ENCODE results near the gene ERF.
A peak's percentile ranks its signal among the peaks of the same experiment; 100 is the strongest.

The ERF gene

DNA sequence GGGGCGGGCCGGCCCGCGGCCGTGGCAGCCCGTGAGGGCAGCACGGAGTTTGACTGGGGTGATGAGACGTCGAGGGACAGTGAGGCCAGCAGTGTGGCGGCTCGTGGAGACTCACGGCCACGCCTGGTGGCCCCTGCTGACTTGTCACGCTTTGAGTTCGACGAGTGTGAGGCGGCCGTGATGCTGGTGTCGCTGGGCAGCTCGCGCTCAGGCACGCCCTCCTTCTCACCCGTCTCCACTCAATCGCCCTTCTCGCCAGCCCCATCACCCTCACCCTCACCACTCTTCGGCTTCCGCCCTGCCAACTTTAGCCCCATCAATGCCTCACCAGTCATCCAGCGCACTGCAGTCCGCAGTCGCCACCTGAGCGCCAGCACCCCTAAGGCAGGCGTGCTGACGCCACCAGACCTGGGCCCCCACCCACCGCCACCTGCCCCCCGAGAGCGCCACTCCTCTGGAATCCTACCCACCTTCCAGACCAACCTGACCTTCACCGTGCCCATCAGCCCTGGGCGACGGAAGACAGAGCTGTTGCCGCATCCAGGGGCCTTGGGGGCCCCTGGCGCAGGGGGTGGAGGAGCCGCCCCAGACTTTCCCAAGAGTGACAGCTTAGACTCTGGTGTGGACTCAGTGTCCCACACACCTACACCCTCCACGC is 18.6 kb upstream of the ERF start:
- peaks cover 56% of the 10 kb centered on the region for H3K36me3 ChIP-seq (ENCODE audit: control insufficient read depth, insufficient read depth, low read length)
- 96 to 97% methylated on average over 40 to 41 of the region's 43 CpGs for WGBS, 2 experiments (ENCODE audit: insufficient coverage in 2 of 2)
- H3K4me1 ChIP-seq (ENCODE audit: control insufficient read depth, insufficient read depth, low read length, poor library complexity, severe bottlenecking): peaks cover 37% of the 10 kb centered on the region
- H3K4me3 ChIP-seq (ENCODE audit: extremely low read depth, insufficient read depth, low read length, poor library complexity, severe bottlenecking): no peak overlapping the region
- no peaks in the 10 kb centered on the region for H3K9me3 ChIP-seq (ENCODE audit: control insufficient read depth, low read length)
- no peak overlapping the region for H3K27ac ChIP-seq (ENCODE audit: low read depth, low read length, severe bottlenecking)

GRCh38 chr19:42272989-42273406 is 18.1 kb upstream of the ERF start:
- no peaks in the 10 kb centered on the region for H3K9me3 ChIP-seq (ENCODE audit: control insufficient read depth, low read length)
- H3K36me3 ChIP-seq (ENCODE audit: control insufficient read depth, insufficient read depth, low read length): peaks cover 56% of the 10 kb centered on the region
- 97% methylated on average over 18 to 23 of the region's 23 CpGs for WGBS, 2 experiments (ENCODE audit: insufficient coverage in 2 of 2)
- no peak overlapping the region for H3K27ac ChIP-seq (ENCODE audit: low read depth, low read length, severe bottlenecking)
- peaks cover 32% of the 10 kb centered on the region for H3K4me1 ChIP-seq (ENCODE audit: control insufficient read depth, insufficient read depth, low read length, poor library complexity, severe bottlenecking)
- H3K4me3 ChIP-seq (ENCODE audit: extremely low read depth, insufficient read depth, low read length, poor library complexity, severe bottlenecking): no peak overlapping the region

GRCh38 chr19:42272535-42272897 is 17.6 kb upstream of the ERF start:
- WGBS, 2 experiments (ENCODE audit: insufficient coverage in 2 of 2): 93 to 100% methylated on average over 2 to 5 of the region's 9 CpGs
- peaks cover 56% of the 10 kb centered on the region for H3K36me3 ChIP-seq (ENCODE audit: control insufficient read depth, insufficient read depth, low read length)
- no peak overlapping the region for H3K27ac ChIP-seq (ENCODE audit: low read depth, low read length, severe bottlenecking)
- no peak overlapping the region for H3K4me3 ChIP-seq (ENCODE audit: extremely low read depth, insufficient read depth, low read length, poor library complexity, severe bottlenecking)
- peaks cover 31% of the 10 kb centered on the region for H3K4me1 ChIP-seq (ENCODE audit: control insufficient read depth, insufficient read depth, low read length, poor library complexity, severe bottlenecking)
- no peaks in the 10 kb centered on the region for H3K9me3 ChIP-seq (ENCODE audit: control insufficient read depth, low read length)

DNA sequence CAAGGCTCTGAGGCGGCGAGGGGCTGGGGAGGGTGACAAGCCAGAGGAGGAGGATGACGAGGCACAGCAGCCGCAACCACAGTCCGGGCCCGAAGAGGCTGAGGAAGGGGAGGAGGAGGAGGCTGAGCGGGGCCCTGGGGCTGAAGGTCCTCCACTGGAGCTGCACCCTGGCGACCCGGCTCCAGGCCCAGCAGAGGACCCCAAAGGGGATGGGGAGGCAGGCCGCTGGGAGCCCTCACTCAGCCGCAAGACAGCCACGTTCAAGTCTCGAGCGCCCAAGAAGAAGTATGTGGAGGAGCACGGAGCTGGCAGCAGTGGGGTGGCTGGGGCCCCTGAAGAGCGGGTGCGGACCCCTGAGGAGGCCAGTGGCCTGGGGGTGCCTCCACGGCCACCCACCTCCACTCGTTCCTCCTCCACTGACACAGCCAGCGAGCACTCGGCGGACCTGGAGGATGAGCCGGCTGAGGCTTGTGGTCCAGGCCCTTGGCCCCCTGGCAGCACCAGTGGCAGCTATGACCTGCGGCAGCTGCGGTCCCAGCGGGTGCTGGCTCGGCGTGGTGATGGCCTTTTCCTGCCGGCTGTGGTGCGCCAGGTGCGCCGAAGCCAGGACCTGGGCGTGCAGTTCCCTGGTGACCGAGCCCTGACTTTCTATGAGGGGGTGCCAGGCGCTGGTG is 17.1 kb upstream of the ERF start:
- peaks cover 33% of the 10 kb centered on the region for H3K4me1 ChIP-seq (ENCODE audit: control insufficient read depth, insufficient read depth, low read length, poor library complexity, severe bottlenecking)
- 97 to 99% methylated on average over 26 to 34 of the region's 35 CpGs for WGBS, 2 experiments (ENCODE audit: insufficient coverage in 2 of 2)
- no peak overlapping the region for H3K4me3 ChIP-seq (ENCODE audit: extremely low read depth, insufficient read depth, low read length, poor library complexity, severe bottlenecking)
- H3K9me3 ChIP-seq (ENCODE audit: control insufficient read depth, low read length): no peaks in the 10 kb centered on the region
- H3K27ac ChIP-seq (ENCODE audit: low read depth, low read length, severe bottlenecking): no peak overlapping the region
- H3K36me3 ChIP-seq (ENCODE audit: control insufficient read depth, insufficient read depth, low read length): peaks cover 54% of the 10 kb centered on the region

- peaks cover 32% of the 10 kb centered on the region for H3K4me1 ChIP-seq (ENCODE audit: control insufficient read depth, insufficient read depth, low read length, poor library complexity, severe bottlenecking)
- H3K9me3 ChIP-seq (ENCODE audit: control insufficient read depth, low read length): no peaks in the 10 kb centered on the region
- 88 to 100% methylated on average over 3 of the region's 3 CpGs for WGBS, 2 experiments (ENCODE audit: insufficient coverage in 2 of 2)
- H3K36me3 ChIP-seq (ENCODE audit: control insufficient read depth, insufficient read depth, low read length): peaks cover 46% of the 10 kb centered on the region
- H3K4me3 ChIP-seq (ENCODE audit: extremely low read depth, insufficient read depth, low read length, poor library complexity, severe bottlenecking): peak overlapping the region; percentile 61
- H3K27ac ChIP-seq (ENCODE audit: low read depth, low read length, severe bottlenecking): no peak overlapping the region
These were observed 16.1 kb upstream of the ERF start for GRCh38 chr19:42271045-42271419.

DNA sequence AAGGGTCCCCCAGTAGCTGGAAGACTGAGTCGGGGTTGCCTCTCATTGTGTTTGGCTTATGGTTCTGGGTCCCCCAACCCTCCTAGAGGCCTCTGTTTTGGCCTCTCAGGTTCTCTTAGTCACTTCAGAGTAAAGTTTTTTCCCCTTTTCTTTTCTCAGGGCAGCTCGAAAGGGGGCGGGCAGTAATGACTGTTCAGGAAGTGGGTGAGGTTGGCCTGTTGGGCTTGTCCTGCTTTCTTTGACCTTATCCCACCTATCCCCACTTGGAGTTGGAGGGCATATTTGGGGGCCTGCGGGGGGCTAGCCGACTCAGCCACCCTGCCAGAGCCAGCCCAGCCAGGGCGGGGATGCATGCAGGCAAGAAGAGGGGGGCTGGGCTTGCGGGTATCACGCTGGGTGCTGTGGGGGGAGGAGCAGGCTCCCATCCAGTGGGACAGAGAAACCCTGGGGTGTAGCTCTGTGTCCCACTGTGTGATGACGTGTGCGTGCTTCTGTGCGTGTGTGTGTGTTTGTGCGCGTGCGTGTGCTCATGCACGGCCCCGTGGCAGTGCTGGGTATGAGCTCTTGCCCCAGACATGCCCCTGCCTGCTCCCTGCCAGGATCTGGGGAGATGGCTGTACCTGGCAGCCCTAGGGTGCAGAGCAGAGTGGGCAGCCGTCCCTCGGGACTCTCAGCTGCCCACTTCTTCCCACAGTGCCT is 15.6 kb upstream of the ERF start:
- Histone ChIP-seq H3K4me3 (ENCODE audit: extremely low read depth, insufficient read depth, low read length, poor library complexity, severe bottlenecking) (peak overlapping the region; percentile 61), H3K9me3 (ENCODE audit: control insufficient read depth, low read length) (no peaks in the 10 kb centered on the region), H3K4me1 (ENCODE audit: control insufficient read depth, insufficient read depth, low read length, poor library complexity, severe bottlenecking) (peaks cover 29% of the 10 kb centered on the region), H3K27ac (ENCODE audit: low read depth, low read length, severe bottlenecking) (peak overlapping the region; percentile 66), H3K36me3 (ENCODE audit: control insufficient read depth, insufficient read depth, low read length) (peaks cover 42% of the 10 kb centered on the region)
- WGBS, 2 experiments (ENCODE audit: insufficient coverage in 2 of 2): 83 to 90% methylated on average over 12 of the region's 18 CpGs

GRCh38 chr19:42269478-42270345 is 14.8 kb upstream of the ERF start:
- H3K4me3 ChIP-seq (ENCODE audit: extremely low read depth, insufficient read depth, low read length, poor library complexity, severe bottlenecking): peak overlapping the region; percentile 61
- H3K4me1 ChIP-seq (ENCODE audit: control insufficient read depth, insufficient read depth, low read length, poor library complexity, severe bottlenecking): peaks cover 29% of the 10 kb centered on the region
- peak overlapping the region; percentile 66 for H3K27ac ChIP-seq (ENCODE audit: low read depth, low read length, severe bottlenecking)
- WGBS, 2 experiments (ENCODE audit: insufficient coverage in 2 of 2): 74 to 77% methylated on average over 9 to 10 of the region's 10 CpGs
- no peaks in the 10 kb centered on the region for H3K9me3 ChIP-seq (ENCODE audit: control insufficient read depth, low read length)
- peaks cover 34% of the 10 kb centered on the region for H3K36me3 ChIP-seq (ENCODE audit: control insufficient read depth, insufficient read depth, low read length)

DNA sequence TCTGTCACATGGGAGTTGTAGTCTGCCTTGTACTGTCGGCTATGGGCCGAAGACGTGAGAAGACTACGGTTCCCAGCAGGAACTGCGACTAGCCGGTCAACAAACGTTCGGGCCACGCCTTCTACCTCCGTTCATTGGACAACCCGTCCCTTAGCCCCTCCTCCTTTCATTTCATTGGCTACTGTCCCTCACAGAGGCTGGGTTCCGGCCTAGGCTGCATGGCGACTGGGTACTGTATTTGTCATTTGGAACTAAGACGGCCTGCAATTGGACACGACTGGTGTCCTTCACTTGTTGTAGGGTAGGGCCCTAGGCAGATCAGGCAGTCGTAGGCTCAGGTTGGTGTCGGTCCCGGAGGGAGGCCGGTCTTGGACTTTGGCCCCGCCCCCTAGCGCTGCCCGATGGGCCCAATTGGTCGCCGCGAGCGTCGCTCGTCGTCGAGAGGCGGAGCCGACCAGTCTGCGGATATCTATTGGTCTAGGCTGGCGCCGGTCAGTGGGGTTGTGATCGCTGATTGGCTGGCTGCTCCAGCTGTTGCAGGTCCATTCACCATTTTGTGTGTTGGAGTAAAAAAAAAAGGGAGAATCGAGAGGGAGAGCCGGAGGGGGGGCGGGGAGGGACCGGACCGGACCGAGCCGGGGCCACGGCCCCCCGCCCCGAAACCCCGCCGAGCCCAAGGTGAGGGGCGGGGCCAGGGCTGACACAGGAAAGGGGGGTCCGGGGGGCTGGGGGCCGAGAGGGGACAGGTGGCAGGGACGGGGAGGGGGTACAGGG is 14.0 kb upstream of the ERF start, which contains the start of gene CIC:
Gene CIC (plus strand): TSS at position 549 of the 774 bp plus-strand sequence. CDS start 2,532 bp downstream, outside the sequence.
- Histone ChIP-seq H3K4me3 (ENCODE audit: extremely low read depth, insufficient read depth, low read length, poor library complexity, severe bottlenecking) (peak within 1 kb of the TSS; percentile 61), H3K9me3 (ENCODE audit: control insufficient read depth, low read length) (no peaks in the 10 kb centered on the region), H3K36me3 (ENCODE audit: control insufficient read depth, insufficient read depth, low read length) (peaks cover 26% of the 10 kb centered on the region), H3K27ac (ENCODE audit: low read depth, low read length, severe bottlenecking) (peak within 1 kb of the TSS; percentile 99), H3K4me1 (ENCODE audit: control insufficient read depth, insufficient read depth, low read length, poor library complexity, severe bottlenecking) (peaks cover 29% of the 10 kb centered on the region)
- WGBS, 2 experiments (ENCODE audit: insufficient coverage in 2 of 2): 1% methylated on average over 24 to 25 of the region's 52 CpGs

DNA sequence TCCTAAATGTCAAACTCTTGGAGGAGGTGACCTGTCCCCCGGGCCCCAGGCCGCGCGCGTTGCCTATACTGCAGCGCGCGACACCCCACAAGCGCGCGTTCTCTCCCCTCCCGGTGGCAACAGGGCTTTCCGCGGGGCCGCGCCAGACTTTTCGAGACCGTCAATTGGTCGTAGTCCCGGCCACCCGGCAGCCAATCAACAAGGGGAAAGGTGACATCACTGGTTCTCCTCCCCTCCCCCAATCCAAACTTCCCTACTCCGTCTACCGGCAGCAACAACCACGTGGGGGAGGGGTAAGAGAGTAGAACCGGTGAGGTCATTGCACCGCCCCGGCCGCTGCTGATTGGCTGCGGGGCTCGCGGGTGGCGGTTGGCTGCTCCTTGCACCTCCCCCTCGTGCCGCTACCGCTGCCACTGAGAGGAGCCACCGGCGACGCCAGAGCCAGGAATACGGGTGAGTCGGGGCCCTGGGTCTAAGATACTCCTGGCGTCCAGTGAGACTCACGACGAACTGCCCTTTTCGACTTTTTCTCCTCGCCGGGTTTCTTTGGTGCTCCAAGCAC is 13.3 kb upstream of the ERF start:
- 0 to 1% methylated on average over 31 to 39 of the region's 46 CpGs for WGBS, 2 experiments (ENCODE audit: insufficient coverage in 2 of 2)
- Histone ChIP-seq H3K4me1 (ENCODE audit: control insufficient read depth, insufficient read depth, low read length, poor library complexity, severe bottlenecking) (peaks cover 29% of the 10 kb centered on the region), H3K9me3 (ENCODE audit: control insufficient read depth, low read length) (no peaks in the 10 kb centered on the region), H3K27ac (ENCODE audit: low read depth, low read length, severe bottlenecking) (peak overlapping the region; percentile 99), H3K4me3 (ENCODE audit: extremely low read depth, insufficient read depth, low read length, poor library complexity, severe bottlenecking) (peak overlapping the region; percentile 61), H3K36me3 (ENCODE audit: control insufficient read depth, insufficient read depth, low read length) (peaks cover 19% of the 10 kb centered on the region)
